Breast epithelium (tissue), 3 donors: ENCODE data around the gene KRT86.

Source experiments
- POLR2A ChIP-seq: fragments of 450-650 bp; IDR thresholded peaks from one replicate; pipeline ENCODE4 v1.6.1; 2016; ENCODE audit warnings: antibody characterized with exemption, mild to moderate bottlenecking, moderate library complexity
- POLR2AphosphoS5 ChIP-seq, 3 donors: sonication (generic); formaldehyde crosslinking; IDR thresholded peaks; one replicate each; pipeline ENCODE4 v1.6.1; 2017; ENCODE audit warnings: antibody characterized with exemption in 3 of 3
- TF ChIP-seq, protein P1 (sequence below), 3 donors: fragments of 450-650 bp; IDR thresholded peaks; one replicate each; pipeline ENCODE4 v1.5.1; 2016 to 2017; ENCODE audit warnings: antibody characterized with exemption in 3 of 3, mild to moderate bottlenecking in 3 of 3, moderate library complexity in 3 of 3

DNA sequence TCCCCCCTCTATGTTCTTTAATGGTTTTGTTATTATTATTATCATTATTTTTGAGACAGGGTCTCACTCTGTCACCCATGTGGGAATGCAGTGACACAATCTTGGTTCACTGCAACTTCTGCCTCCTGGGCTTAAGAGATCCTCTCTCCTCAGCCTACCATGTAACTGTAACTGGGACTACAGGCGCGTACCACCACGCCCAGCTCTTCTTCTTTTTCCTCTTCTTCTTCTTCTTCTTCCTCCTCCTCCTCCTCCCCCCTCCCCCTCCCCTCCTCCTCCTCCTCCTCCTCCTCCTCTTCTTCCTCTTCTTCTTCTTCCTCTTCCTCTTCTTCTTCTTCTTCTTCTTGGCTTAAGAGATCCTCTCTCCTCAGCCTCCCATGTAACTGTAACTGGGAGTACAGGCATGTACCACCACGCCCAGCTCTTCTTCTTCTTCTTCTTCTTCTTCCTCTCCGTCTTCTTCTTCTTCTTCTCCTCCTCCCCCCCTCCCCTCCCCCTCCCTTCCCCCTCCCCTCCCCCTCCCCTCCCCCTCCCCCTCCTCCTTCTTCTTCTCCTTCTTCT is 46.8 kb upstream of the KRT86 start:
- no peak for TF ChIP-seq POLR2A
- TF ChIP-seq, protein P1, sequence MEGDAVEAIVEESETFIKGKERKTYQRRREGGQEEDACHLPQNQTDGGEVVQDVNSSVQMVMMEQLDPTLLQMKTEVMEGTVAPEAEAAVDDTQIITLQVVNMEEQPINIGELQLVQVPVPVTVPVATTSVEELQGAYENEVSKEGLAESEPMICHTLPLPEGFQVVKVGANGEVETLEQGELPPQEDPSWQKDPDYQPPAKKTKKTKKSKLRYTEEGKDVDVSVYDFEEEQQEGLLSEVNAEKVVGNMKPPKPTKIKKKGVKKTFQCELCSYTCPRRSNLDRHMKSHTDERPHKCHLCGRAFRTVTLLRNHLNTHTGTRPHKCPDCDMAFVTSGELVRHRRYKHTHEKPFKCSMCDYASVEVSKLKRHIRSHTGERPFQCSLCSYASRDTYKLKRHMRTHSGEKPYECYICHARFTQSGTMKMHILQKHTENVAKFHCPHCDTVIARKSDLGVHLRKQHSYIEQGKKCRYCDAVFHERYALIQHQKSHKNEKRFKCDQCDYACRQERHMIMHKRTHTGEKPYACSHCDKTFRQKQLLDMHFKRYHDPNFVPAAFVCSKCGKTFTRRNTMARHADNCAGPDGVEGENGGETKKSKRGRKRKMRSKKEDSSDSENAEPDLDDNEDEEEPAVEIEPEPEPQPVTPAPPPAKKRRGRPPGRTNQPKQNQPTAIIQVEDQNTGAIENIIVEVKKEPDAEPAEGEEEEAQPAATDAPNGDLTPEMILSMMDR (IDR thresholded peaks at IDR 0.05) = no peak
- no peak for TF ChIP-seq POLR2AphosphoS5 (IDR thresholded peaks at IDR 0.05)
